GM12874 (cell line): ENCODE data around the gene ELF4.

ENCODE experiments used
- CTCF ChIP-seq: IDR thresholded peaks from 2 replicates; pipeline ENCODE4 v1.5.1; 2011; ENCODE audit warnings: low read depth, mild to moderate bottlenecking, control low read depth, low read length, moderate library complexity; ENCODE audit not compliant: insufficient read depth

The ELF4 gene

DNA sequence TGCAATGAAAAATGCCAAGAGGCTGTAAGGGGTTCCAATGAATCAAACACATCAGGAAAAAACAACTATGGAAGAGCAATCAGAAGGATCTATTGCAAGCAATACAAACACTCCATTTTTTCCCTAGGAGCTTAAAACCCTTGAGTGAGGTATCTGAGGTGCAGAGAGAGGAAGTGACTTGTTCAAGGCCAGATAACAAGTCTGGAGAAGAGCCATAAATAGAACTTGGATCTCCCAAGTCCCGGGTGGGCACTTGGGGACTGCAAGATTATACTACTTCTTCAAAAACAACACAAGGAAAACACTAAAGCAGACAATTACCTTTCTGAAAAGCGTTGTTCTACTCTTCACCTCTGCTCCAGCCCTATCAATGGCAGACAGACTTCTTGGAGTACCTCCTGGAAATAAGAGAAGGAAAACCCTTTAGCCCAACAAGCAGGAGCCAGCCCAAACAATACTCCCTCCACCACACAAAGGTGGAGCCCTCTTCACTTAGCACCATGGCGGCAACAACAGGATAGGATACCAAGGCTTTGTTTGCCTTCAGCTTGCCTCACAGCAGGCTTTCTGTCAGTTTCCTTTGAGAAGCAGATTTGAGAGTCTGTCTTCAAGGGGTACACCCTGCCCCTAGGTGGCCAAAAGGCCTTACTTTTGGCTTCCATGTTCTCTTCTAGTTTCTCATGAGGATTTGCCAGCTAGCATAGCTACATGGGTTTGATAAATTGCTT lies 29.3 kb upstream of the ELF4 start:
- no peak for TF ChIP-seq CTCF

GRCh38 chrX:130136961-130137360 lies 26.7 kb upstream of the ELF4 start:
- TF ChIP-seq CTCF: no peak

DNA sequence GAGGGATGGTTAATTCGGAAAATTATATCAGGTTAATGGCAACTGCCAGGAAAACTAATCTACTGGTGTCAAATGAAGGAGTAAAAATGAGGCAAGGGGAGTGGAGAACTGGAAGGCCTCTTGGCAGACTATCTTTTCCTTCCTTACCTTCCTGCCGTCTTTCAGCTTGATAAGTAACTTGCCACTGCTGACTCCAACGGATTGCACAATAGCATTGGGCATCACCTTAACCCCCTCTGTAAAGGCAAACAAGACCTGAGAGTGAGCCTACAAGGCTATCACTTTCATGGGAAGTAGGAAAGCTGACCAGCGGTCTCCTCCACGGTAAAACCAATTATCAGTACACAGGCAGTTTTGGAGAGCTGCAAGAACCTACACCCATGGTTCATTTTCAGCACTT lies 26.2 kb upstream of the ELF4 start:
- TF ChIP-seq CTCF: no peak

DNA sequence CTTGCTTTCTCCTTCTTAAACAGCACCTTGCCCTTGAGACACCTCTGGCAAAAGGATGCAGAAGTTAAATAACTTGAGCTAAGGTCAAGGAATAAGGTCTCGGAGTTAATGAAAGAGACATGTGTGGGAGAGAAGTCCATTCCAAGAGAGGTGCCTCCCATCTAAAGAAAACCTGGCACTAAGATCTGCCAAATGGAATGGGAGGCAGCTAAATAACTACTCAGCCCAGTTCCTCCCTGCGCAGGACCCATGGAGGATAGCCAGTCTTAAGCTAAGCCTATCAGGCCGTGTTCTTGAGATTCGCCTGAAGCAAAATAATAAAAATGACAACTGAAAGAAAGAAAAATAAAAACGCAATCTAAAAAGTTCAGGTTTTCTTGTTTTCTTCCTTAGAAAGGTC lies 20.7 kb upstream of the ELF4 start:
- no peak for TF ChIP-seq CTCF

- TF ChIP-seq CTCF: no peak
Observed at GRCh38 chrX:130125091-130125874, 15.0 kb upstream of the ELF4 start.

GRCh38 chrX:130124577-130124976 lies 14.3 kb upstream of the ELF4 start:
- TF ChIP-seq CTCF: no peak

DNA sequence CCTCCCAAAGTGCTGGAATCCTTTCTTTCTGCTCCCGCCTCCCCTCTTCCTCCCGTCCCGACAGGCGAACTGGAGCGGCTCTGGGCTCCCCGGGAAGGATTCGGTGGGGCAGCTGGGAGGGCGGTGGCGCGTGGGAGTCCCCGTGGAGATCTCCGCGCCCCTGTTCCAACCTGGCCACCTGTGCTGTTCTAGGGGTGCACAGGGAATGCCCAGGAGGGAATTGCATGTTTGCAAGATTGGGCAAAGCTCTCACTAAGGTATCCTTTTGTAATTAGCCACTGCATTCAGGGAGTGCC lies 11.2 kb upstream of the ELF4 start:
- no peak for TF ChIP-seq CTCF
